ENCODE data around the gene CBX4.

The CBX4 gene

DNA sequence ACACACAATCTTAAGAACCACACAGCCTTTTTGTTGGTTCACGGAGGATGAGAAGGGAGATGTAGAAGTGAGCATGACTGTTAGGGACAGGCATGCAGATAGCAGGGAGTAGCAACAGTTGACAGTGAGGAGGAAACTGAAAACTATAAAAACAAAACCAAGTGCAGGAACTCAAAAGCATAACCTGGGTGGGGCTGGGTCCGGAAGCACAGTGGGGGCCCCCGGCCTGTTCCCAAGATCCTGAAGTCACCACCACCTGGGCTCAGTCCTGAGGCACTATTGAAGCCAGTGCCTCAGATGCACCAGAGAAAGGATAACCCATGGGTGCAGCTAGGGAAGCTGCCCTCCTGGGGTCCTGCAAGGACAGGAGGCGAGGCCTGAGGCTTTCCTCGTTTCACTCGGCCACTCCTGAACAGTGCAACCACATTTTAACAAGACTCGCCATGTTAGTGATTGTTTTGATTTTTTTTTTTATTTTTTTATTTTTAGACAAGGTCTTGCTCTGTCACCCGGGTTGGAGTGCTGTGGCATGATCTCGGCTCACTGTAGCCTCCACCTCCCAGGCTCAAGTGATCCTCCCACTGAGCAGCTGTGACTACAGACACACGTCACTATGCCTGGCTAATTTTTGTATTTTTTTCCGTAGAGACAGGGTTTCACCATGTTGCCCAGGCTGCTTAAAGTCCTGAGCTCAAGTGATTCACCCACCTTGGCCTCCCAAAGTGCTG is 27.7 kb upstream of the CBX4 start:
- Mint-ChIP-seq H3K27me3 (peaks cover 34 to 58% of the 10 kb centered on the region in 2 donors), H3K36me3 (ENCODE audit: insufficient read depth) (peaks cover 8% of the 10 kb centered on the region), H3K9me3 (no peaks in the 10 kb centered on the region), H3K4me1 (ENCODE audit: low read depth in 2 of 2) (peaks cover 0 to 1% of the 10 kb centered on the region in 2 donors), H3K4me3 (no peak overlapping the region), H3K27ac (no peak overlapping the region)
- no peak for ATAC-seq (replicated peaks)
- no peak for DNase-seq

DNA sequence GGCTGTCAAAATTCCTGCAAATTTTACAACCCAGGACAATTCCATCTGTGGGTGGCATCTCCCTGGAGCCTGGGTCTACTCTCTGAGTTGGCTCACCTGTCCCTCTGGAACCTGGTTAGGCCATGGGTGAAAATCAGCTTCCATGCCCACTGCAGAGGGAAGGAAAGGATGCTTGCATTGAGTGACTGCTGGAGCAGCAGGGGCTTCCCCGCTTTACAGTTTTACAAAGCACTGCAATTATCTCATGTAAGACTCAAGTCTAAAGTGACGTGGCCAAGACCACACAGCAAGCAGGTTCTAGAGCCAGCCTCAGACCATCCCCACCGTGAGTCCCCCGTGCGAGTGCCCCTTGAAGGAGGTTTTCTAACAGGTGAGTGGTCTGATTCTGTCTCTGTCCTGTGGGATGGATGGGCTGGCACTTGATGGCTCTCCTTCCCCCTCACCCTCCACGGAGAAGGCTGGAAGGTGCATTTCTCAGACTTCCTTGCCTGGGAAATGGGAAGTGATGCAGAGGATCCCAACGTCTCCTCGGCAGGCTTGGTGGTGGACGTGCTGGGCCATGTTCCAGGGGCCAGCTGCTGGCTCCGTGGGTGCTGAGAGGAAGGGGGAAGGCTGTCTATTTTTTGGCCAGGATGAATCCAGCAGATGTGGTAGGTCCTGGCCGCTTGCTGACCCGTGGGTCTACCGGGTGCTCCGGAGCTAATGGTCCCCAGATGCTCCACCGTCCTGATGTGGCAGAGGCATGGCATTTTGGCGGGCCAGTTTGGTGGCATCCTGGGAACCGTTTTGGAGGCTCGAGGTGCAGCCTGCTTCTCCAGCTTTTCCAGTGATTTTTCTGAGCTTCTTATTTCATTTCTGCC is 26.3 kb upstream of the CBX4 start:
- no peak for ATAC-seq (replicated peaks)
- Mint-ChIP-seq H3K27me3 (peaks cover 41 to 69% of the 10 kb centered on the region in 2 donors), H3K4me1 (ENCODE audit: low read depth in 2 of 2) (peaks cover 0 to 3% of the 10 kb centered on the region in 2 donors), H3K36me3 (ENCODE audit: insufficient read depth) (peaks cover 8% of the 10 kb centered on the region), H3K9me3 (no peaks in the 10 kb centered on the region), H3K4me3 (no peak overlapping the region), H3K27ac (no peak overlapping the region)
- DNase-seq, result no peak

DNA sequence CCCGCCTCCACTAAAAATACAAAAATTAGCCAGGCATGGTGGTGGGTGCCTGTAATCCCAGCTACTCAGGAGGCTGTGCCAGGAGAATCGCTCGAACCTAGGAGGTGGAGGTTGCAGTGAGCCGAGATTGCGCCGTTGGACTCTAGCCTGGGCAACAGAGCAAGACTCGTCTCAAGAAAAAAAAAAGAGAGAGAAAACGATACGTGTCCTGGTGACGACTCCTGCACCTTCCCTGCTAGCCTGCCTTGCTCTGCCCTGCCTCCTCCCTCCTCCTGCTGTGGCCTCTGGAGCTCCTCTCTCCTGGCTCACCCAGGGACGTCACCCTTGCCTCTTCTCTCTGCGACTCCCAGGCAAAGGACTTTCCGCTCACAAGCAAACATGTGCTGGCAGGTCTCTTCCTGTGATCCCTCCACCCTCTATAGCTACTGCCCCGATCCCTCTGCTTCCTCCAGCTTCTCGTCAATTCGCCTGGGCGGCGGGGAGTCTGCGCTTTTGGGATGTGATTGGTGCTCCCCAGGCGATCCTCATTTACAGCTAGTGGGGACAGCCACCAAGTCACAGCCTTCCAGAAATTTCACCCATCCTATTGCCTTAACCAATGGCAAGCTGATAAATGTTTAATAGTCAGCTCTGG is 25.5 kb upstream of the CBX4 start:
- H3K36me3 Mint-ChIP-seq (ENCODE audit: insufficient read depth), result peaks cover 8% of the 10 kb centered on the region
- peaks cover 0 to 3% of the 10 kb centered on the region in 2 donors for H3K4me1 Mint-ChIP-seq (ENCODE audit: low read depth in 2 of 2)
- H3K27me3 Mint-ChIP-seq, result peaks cover 40 to 69% of the 10 kb centered on the region in 2 donors
- ATAC-seq (replicated peaks) (no peak), DNase-seq (no peak)
- no peak overlapping the region for H3K27ac Mint-ChIP-seq
- H3K9me3 Mint-ChIP-seq, result no peaks in the 10 kb centered on the region
- H3K4me3 Mint-ChIP-seq, result no peak overlapping the region

DNA sequence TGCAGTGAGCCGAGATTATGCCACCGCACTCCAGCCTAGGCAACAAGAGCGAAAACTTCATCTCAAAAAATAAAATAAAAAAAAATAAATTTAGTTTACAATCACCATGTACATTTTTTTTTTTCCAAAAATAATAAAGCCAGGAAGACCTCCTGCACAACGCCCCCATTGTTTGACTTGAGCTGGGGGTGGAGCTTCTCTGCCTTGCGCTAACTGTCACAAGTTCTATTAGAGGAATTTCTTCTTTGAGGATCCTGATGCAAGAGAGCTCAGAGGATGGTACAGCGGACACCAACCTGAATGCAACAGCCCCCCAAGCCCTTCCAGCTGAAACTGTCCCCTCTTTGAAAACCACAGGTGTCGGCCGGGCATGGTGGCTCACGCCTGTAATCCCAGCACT is 24.9 kb upstream of the CBX4 start:
- Mint-ChIP-seq H3K9me3 (no peaks in the 10 kb centered on the region), H3K27ac (no peak overlapping the region), H3K4me3 (no peak overlapping the region), H3K4me1 (ENCODE audit: low read depth in 2 of 2) (peaks cover 0 to 3% of the 10 kb centered on the region in 2 donors), H3K27me3 (peaks cover 41 to 72% of the 10 kb centered on the region in 2 donors), H3K36me3 (ENCODE audit: insufficient read depth) (peaks cover 8% of the 10 kb centered on the region)
- DNase-seq (no peak), ATAC-seq (replicated peaks) (no peak)

DNA sequence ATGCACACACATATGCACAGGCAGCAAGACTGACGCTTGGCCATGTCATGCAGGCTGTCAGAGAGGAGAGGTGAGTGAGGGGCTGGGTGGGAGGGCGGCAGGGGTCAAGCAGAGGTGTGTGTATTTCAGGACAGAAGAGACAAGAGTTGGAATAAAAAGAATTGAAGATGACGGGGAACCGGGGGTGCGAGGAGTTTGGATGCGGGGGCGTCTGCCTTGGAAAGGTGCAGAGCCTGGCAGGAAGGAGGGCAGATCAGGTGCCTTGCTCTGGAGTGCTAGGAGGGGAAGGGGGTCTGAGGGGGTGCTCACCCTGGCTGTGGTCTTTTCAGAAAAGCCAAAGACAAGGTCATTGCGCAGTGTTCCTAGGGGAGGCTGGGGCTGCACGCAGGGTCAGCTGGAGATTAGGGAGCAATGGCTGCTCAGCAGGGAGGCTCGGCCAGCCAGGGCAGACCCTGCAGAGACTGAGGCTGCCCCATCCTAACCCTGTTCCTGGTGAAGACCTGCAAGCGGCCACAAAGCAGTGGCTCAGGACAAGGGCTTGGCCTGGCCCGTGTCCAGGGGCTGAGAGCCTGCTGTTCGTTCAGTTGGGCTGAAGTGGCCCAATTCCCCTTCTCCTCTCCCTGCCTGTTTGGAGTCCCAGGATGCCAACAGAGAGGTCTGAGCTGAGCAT is 23.7 kb upstream of the CBX4 start:
- Mint-ChIP-seq H3K4me3 (no peak overlapping the region), H3K27ac (no peak overlapping the region), H3K9me3 (no peaks in the 10 kb centered on the region), H3K36me3 (ENCODE audit: insufficient read depth) (peaks cover 8% of the 10 kb centered on the region), H3K4me1 (ENCODE audit: low read depth in 2 of 2) (peaks cover 0 to 3% of the 10 kb centered on the region in 2 donors), H3K27me3 (peaks cover 47 to 84% of the 10 kb centered on the region in 2 donors)
- ATAC-seq (replicated peaks) (no peak), DNase-seq (no peak)

DNA sequence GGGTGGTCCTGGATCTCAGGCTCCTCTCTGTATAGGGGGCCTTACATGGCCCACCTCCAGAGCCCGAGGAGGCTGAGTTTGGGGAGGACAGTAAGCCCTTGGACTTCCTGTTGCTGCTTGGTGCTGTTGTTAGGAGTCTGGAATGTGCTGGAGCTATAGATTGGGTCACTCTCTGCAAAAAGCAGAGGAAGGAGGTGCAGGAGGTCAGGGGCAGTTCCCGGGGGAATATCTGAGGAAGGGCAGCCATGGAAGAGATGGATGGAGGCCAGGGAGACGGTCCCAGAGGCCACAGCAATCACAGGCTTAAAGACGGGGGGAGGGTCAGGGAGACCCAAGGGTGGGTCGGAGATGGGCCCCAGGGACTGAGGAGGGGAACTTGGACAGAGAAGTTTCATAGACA is 23.0 kb upstream of the CBX4 start:
- H3K36me3 Mint-ChIP-seq (ENCODE audit: insufficient read depth), result peaks cover 13% of the 10 kb centered on the region
- no peaks in the 10 kb centered on the region for H3K9me3 Mint-ChIP-seq
- no peak overlapping the region for H3K4me3 Mint-ChIP-seq
- H3K4me1 Mint-ChIP-seq (ENCODE audit: low read depth in 2 of 2), result peaks cover 0 to 3% of the 10 kb centered on the region in 2 donors
- peaks cover 52 to 91% of the 10 kb centered on the region in 2 donors for H3K27me3 Mint-ChIP-seq
- no peak overlapping the region for H3K27ac Mint-ChIP-seq
- DNase-seq, result no peak
- ATAC-seq (replicated peaks), result no peak

DNA sequence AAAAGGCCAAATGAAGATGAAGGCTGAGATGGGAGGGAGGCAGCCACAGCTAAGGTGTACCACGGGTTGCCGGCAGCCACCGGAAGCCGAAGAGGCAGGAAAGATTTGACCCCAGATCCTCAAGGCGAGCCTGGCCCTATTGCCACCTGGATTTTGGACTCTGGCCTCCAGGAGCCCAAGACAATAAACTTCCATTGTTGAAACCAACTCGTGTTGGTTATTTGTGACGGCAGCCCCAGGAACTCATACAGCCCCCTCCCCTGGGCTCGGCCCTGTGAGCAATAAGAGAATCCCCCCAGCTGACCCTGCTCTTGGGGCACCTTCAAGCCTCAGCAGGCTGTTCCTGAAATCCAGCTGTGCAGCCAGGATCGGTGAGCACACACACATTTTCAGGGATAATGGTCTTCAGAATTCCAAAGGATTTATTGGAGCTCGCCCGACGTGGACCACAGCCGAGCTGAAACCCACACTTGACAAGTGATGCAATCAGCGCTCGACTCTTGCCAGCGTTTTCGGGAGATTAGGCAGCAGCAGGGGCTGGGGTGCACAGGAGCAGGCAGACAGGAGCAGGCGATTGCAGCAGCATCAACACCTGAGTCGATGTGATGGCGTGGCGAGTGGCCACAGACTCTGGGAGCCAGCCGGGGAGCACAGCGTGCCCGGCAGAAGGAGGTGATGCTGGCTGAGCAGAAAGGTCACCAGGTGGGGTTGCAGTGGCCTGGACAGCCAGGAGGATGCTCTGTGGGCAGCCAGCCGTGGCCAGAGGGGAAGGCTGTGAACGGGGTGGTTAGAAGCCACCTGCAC is 22.4 kb upstream of the CBX4 start:
- no peaks in the 10 kb centered on the region for H3K9me3 Mint-ChIP-seq
- peak overlapping the region in 1 of 2 donors; percentile 62 for H3K27ac Mint-ChIP-seq
- DNase-seq (no peak), ATAC-seq (replicated peaks) (no peak)
- peaks cover 14% of the 10 kb centered on the region for H3K36me3 Mint-ChIP-seq (ENCODE audit: insufficient read depth)
- peaks cover 0 to 3% of the 10 kb centered on the region in 2 donors for H3K4me1 Mint-ChIP-seq (ENCODE audit: low read depth in 2 of 2)
- H3K4me3 Mint-ChIP-seq, result no peak overlapping the region
- H3K27me3 Mint-ChIP-seq, result peaks cover 59 to 94% of the 10 kb centered on the region in 2 donors

DNA sequence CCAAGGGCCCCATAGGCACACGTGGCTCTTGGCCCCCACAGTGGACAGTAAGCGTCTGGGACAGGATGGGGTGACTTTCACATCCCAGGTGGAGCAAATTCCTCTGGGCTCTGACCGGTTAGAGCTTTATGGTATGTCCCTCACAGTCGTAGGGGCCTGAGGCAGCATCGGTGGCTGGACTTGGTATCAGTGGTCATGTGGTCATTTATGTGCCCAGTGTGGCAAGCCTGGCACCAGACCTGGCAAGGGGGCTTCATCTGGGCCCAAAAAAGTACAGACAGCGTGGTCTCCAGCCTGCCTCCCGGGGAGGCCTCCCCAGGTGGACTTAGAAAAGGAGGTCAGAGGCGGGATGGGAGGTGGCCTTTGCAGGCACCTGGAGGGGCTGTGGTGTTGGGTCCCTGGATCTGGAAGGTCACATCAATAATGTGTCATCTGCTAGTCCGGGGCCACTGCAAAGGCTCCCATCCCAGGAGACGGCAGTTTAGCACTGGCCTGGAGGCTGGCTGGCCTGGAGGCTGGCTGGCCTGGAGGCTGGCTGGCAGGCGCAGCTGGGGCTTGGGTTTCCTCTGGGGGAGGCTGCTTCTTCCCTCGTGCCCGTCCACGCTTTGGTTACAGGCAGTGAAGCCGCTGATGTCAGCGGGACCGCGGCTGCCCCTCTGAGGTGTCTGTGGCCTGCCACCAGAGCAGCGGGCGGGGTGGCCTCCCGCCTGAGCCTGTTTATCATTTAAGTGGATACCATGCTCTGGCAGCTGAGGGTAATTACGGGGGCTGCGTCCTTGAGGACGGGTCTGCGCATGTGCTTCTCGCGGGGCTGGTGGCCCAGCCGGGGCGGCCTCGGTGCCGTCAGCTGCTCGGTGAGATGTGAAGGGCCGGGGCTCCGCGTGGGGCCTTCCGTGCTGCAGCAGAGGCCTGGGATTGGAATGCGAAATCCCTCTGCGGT is 20.7 kb upstream of the CBX4 start:
- no peak for DNase-seq
- Mint-ChIP-seq H3K4me3 (no peak overlapping the region), H3K27me3 (peaks cover 68 to 94% of the 10 kb centered on the region in 2 donors), H3K9me3 (no peaks in the 10 kb centered on the region), H3K27ac (no peak overlapping the region), H3K36me3 (ENCODE audit: insufficient read depth) (peaks cover 14% of the 10 kb centered on the region), H3K4me1 (ENCODE audit: low read depth in 2 of 2) (peaks cover 0 to 3% of the 10 kb centered on the region in 2 donors)
- ATAC-seq (replicated peaks), result no peak

DNA sequence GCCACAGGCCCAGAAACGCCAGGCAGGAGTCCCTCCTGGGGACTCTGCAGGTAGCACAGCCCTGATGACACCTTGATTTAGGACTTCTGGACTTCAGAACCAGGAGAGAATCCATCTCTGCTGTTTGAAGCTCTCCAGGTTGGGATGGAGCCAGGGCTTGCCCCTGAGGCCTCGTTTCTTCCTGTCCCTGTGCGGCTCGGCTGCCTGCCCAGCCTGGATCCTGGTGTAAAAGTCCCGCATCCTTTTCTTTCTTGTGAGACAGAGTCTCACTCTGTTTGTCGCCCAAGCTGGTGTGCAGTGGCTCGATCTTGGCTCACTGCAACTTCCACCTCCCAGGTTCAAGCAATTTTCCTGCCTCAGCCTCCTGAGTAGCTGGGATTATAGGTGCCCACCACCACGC is 17.9 kb upstream of the CBX4 start:
- Mint-ChIP-seq H3K27me3 (peaks cover 53 to 81% of the 10 kb centered on the region in 2 donors), H3K36me3 (ENCODE audit: insufficient read depth) (peaks cover 5% of the 10 kb centered on the region), H3K4me3 (no peak overlapping the region), H3K4me1 (ENCODE audit: low read depth in 2 of 2) (peaks cover 0 to 3% of the 10 kb centered on the region in 2 donors), H3K9me3 (no peaks in the 10 kb centered on the region), H3K27ac (no peak overlapping the region)
- DNase-seq (no peak), ATAC-seq (replicated peaks) (no peak)

DNA sequence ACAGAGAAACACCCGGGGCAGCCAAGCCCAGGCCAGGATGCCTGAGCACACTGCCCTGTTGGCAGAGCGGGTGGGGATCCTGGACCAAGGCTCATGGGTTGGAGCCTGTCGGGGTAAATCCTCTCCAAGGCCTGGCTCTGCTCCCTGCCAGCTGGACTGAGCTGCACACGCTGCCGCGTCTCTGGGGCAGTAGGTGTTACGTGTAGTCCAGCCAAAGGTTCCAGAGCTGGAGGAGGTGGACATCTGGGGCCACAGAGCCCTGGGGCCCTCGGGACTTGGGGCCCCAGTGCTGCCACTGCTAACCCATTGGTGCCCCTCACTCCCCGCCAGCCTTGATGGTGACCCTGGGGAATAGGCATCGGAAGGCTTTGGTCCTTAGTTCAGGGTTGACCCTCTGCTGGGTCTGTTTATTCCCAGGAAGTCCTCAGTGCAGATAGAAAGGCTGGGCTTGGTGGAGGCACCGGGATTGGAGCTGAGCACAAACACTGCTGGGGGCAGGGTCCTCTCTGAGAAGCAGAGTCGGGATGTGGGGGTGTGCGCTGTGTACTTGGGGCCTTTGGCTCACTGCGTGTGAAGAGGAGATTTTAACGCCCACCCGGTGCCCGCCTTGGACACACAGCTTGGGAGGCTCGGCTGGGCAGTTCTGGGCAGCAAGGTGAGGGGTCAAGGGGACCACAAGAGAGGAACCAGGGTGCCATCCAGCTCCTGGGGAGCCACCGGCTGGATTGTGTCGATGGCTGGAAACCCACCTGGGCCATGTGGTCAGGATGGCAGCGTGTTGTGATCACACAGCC is 16.3 kb upstream of the CBX4 start:
- Mint-ChIP-seq H3K9me3 (no peaks in the 10 kb centered on the region), H3K27ac (no peak overlapping the region), H3K4me3 (no peak overlapping the region), H3K36me3 (ENCODE audit: insufficient read depth) (peaks cover 5% of the 10 kb centered on the region), H3K4me1 (ENCODE audit: low read depth in 2 of 2) (no peaks in the 10 kb centered on the region), H3K27me3 (peaks cover 39 to 79% of the 10 kb centered on the region in 2 donors)
- no peak for ATAC-seq (replicated peaks)
- DNase-seq, result no peak
